ENCODE results near the gene MYO3B. TPM values are rescaled to one million over a fixed set of nuclear protein-coding genes. Genes with fewer than 3 reads are reported as not detected.

Gene MYO3B
- total RNA-seq, 1 donor from 2014 or later: not detected

GRCh38 chr2:170216428-170216827, 38.5 kb downstream of the MYO3B start:
- H3K27me3 Mint-ChIP-seq: peaks cover 2% of the 10 kb centered on the region
- no peak for ATAC-seq (ENCODE audit: low read depth)
- no peak for TF ChIP-seq CTCF (IDR thresholded peaks at IDR 0.05)
- H3K4me1 Mint-ChIP-seq: peaks cover 4% of the 10 kb centered on the region
- no peak overlapping the region for H3K27ac Mint-ChIP-seq
- no peak for DNase-seq
- CTCF ChIA-PET: no interaction called here
- no peak overlapping the region for H3K4me3 Mint-ChIP-seq
- POLR2A ChIA-PET: no interaction called here
- no peaks in the 10 kb centered on the region for H3K36me3 Mint-ChIP-seq (ENCODE audit: low read depth)
- no peaks in the 10 kb centered on the region for H3K9me3 Mint-ChIP-seq
- intact Hi-C loops (cut with micrococcal nuclease): no loop called here

GRCh38 chr2:170216981-170217380, 39.0 kb downstream of the MYO3B start:
- DNase-seq (no peak), ATAC-seq (ENCODE audit: low read depth) (no peak)
- H3K36me3 Mint-ChIP-seq (ENCODE audit: low read depth): no peaks in the 10 kb centered on the region
- intact Hi-C loops (cut with micrococcal nuclease): no loop called here
- H3K9me3 Mint-ChIP-seq: no peaks in the 10 kb centered on the region
- no peak overlapping the region for H3K4me3 Mint-ChIP-seq
- no peak for TF ChIP-seq CTCF (IDR thresholded peaks at IDR 0.05)
- no peak overlapping the region for H3K27ac Mint-ChIP-seq
- H3K27me3 Mint-ChIP-seq: peaks cover 2% of the 10 kb centered on the region
- peaks cover 4% of the 10 kb centered on the region for H3K4me1 Mint-ChIP-seq
- ChIA-PET POLR2A (no interaction called here), CTCF (no interaction called here)

GRCh38 chr2:170217778-170218251, 39.9 kb downstream of the MYO3B start:
- ChIA-PET POLR2A (no interaction called here), CTCF (no interaction called here)
- H3K36me3 Mint-ChIP-seq (ENCODE audit: low read depth): no peaks in the 10 kb centered on the region
- H3K27ac Mint-ChIP-seq: no peak overlapping the region
- no peak overlapping the region for H3K4me3 Mint-ChIP-seq
- DNase-seq (no peak), ATAC-seq (ENCODE audit: low read depth) (no peak)
- TF ChIP-seq CTCF (IDR thresholded peaks at IDR 0.05): no peak
- no peaks in the 10 kb centered on the region for H3K9me3 Mint-ChIP-seq
- H3K4me1 Mint-ChIP-seq: peaks cover 4% of the 10 kb centered on the region
- H3K27me3 Mint-ChIP-seq: no peaks in the 10 kb centered on the region
- intact Hi-C loops (cut with micrococcal nuclease): no loop called here

GRCh38 chr2:170218456-170218855, 40.5 kb downstream of the MYO3B start:
- no peaks in the 10 kb centered on the region for H3K9me3 Mint-ChIP-seq
- ATAC-seq (ENCODE audit: low read depth) (no peak), DNase-seq (no peak)
- ChIA-PET POLR2A (no interaction called here), CTCF (no interaction called here)
- intact Hi-C loops (cut with micrococcal nuclease): no loop called here
- no peak overlapping the region for H3K4me3 Mint-ChIP-seq
- no peak for TF ChIP-seq CTCF (IDR thresholded peaks at IDR 0.05)
- no peak overlapping the region for H3K27ac Mint-ChIP-seq
- no peaks in the 10 kb centered on the region for H3K4me1 Mint-ChIP-seq
- H3K36me3 Mint-ChIP-seq (ENCODE audit: low read depth): no peaks in the 10 kb centered on the region
- H3K27me3 Mint-ChIP-seq: no peaks in the 10 kb centered on the region

- no peak for TF ChIP-seq CTCF (IDR thresholded peaks at IDR 0.05)
- no peaks in the 10 kb centered on the region for H3K27me3 Mint-ChIP-seq
- H3K4me3 Mint-ChIP-seq: no peak overlapping the region
- ATAC-seq (ENCODE audit: low read depth): no peak
- no peak overlapping the region for H3K27ac Mint-ChIP-seq
- CTCF ChIA-PET: no interaction called here
- DNase-seq: no peak
- POLR2A ChIA-PET: no interaction called here
- intact Hi-C loops (cut with micrococcal nuclease): no loop called here
- H3K9me3 Mint-ChIP-seq: no peaks in the 10 kb centered on the region
- H3K4me1 Mint-ChIP-seq: no peaks in the 10 kb centered on the region
- H3K36me3 Mint-ChIP-seq (ENCODE audit: low read depth): no peaks in the 10 kb centered on the region
Measured at GRCh38 chr2:170218931-170219330, 41.0 kb downstream of the MYO3B start.

Measured in activated B cell treated with CpG ODN at 0.5 μM for 24 hours (primary cell).